ENCODE measurements around the gene NTRK1.
A peak's percentile ranks its signal among the peaks of the same experiment; 100 is the strongest.

NTRK1 gene

GRCh38 chr1:156856282-156856785, 4.3 kb upstream of the NTRK1 start:
- Mint-ChIP-seq H3K27ac (no peak overlapping the region), H3K4me1 (peaks cover 68% of the 10 kb centered on the region), H3K9me3 (no peaks in the 10 kb centered on the region), H3K4me3 (no peak overlapping the region), H3K27me3 (ENCODE audit: low read depth, poor library complexity) (peaks cover 66% of the 10 kb centered on the region), H3K36me3 (ENCODE audit: low read depth) (no peaks in the 10 kb centered on the region)
- DNase-seq = no peak
- TF ChIP-seq CTCF (IDR thresholded peaks at IDR 0.05) = no peak

- no peak for TF ChIP-seq CTCF (IDR thresholded peaks at IDR 0.05)
- no peak overlapping the region for H3K4me3 Mint-ChIP-seq
These were observed 3.1 kb upstream of the NTRK1 start for GRCh38 chr1:156857532-156857931.

DNA sequence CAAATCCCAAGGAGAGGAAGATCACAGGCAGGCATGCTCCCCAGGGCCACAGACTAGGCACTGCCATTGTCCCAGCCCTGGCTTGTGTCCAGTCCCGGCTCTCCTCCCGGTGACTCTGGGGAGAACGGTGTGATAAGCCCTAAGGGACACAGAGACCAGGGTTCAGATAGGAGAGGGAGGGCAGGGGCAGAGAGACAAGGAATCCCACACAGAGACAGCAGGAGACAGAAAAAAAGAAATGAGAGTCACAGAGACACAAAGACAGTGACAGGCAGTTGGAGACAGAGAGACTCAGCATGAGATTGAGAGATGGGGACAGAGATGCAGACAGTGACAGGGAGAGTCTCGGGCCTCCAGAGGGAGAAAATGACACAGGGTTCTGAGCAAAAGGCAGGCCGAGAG, 2.1 kb upstream of the NTRK1 start:
- Mint-ChIP-seq H3K9me3 (no peaks in the 10 kb centered on the region), H3K27ac (no peak overlapping the region), H3K4me1 (peaks cover 73% of the 10 kb centered on the region), H3K27me3 (ENCODE audit: low read depth, poor library complexity) (peaks cover 76% of the 10 kb centered on the region), H3K4me3 (peak overlapping the region; percentile 82), H3K36me3 (ENCODE audit: low read depth) (no peaks in the 10 kb centered on the region)
- TF ChIP-seq CTCF (IDR thresholded peaks at IDR 0.05) = no peak
- DNase-seq = no peak

More at GRCh38 chr1:156857532-156857931, 3.1 kb upstream of the NTRK1 start:
- Mint-ChIP-seq H3K36me3 (ENCODE audit: low read depth) (no peaks in the 10 kb centered on the region), H3K27me3 (ENCODE audit: low read depth, poor library complexity) (peaks cover 70% of the 10 kb centered on the region), H3K9me3 (no peaks in the 10 kb centered on the region), H3K27ac (no peak overlapping the region), H3K4me1 (peaks cover 73% of the 10 kb centered on the region)
- no peak for DNase-seq

- peaks cover 73% of the 10 kb centered on the region for H3K4me1 Mint-ChIP-seq
- peak within 1 kb of the TSS; percentile 84 for H3K4me3 Mint-ChIP-seq
These were observed 1.6 kb upstream of the NTRK1 start, which contains the start of gene INSRR for GRCh38 chr1:156858959-156859522. TSS of gene INSRR (minus strand) at chr1:156859117. CDS start at chr1:156858621, 496 bp downstream.

GRCh38 chr1:156859523-156860112, 1.0 kb upstream of the NTRK1 start:
- TF ChIP-seq CTCF (IDR thresholded peaks at IDR 0.05) = no peak
- peak; percentile 40 for DNase-seq
- H3K27ac Mint-ChIP-seq = no peak overlapping the region
- H3K36me3 Mint-ChIP-seq (ENCODE audit: low read depth) = no peaks in the 10 kb centered on the region
- peak overlapping the region; percentile 84 for H3K4me3 Mint-ChIP-seq
- no peaks in the 10 kb centered on the region for H3K9me3 Mint-ChIP-seq
- peaks cover 76% of the 10 kb centered on the region for H3K27me3 Mint-ChIP-seq (ENCODE audit: low read depth, poor library complexity)
- H3K4me1 Mint-ChIP-seq = peaks cover 74% of the 10 kb centered on the region

More at GRCh38 chr1:156858959-156859522, 1.6 kb upstream of the NTRK1 start, which contains the start of gene INSRR:
- TF ChIP-seq CTCF (IDR thresholded peaks at IDR 0.05) = no peak
- peaks cover 76% of the 10 kb centered on the region for H3K27me3 Mint-ChIP-seq (ENCODE audit: low read depth, poor library complexity)
- H3K36me3 Mint-ChIP-seq (ENCODE audit: low read depth) = no peaks in the 10 kb centered on the region
- H3K27ac Mint-ChIP-seq = no peak within 1 kb of the TSS
- no peaks in the 10 kb centered on the region for H3K9me3 Mint-ChIP-seq
- DNase-seq = peak; percentile 44
